ENCODE measurements around the gene SEL1L2. TPM values are rescaled to one million over a fixed set of nuclear protein-coding genes. Genes with fewer than 3 reads are reported as not detected.

SEL1L2 gene
- total RNA-seq, 1 donor from 2014 or later, result not detected

GRCh38 chr20:13874394-13875157, 115.8 kb downstream of the SEL1L2 start:
- no peak overlapping the region for H3K4me3 Mint-ChIP-seq (ENCODE audit: unreplicated experiment)

GRCh38 chr20:13873831-13874230, 116.6 kb downstream of the SEL1L2 start:
- Mint-ChIP-seq H3K36me3 (ENCODE audit: low read depth, unreplicated experiment) (no peaks in the 10 kb centered on the region), H3K27me3 (ENCODE audit: unreplicated experiment) (peaks cover 2% of the 10 kb centered on the region), H3K9me3 (ENCODE audit: unreplicated experiment) (no peaks in the 10 kb centered on the region), H3K4me3 (ENCODE audit: unreplicated experiment) (no peak overlapping the region), H3K4me1 (ENCODE audit: unreplicated experiment) (peaks cover 21% of the 10 kb centered on the region), H3K27ac (ENCODE audit: unreplicated experiment) (no peak overlapping the region)
- no peak for DNase-seq (ENCODE audit: low spot score)
- TF ChIP-seq CTCF (IDR thresholded peaks at IDR 0.05; ENCODE audit: unreplicated experiment), result no peak

More at GRCh38 chr20:13874394-13875157, 115.8 kb downstream of the SEL1L2 start:
- no peak for DNase-seq (ENCODE audit: low spot score)
- Mint-ChIP-seq H3K4me1 (ENCODE audit: unreplicated experiment) (peaks cover 21% of the 10 kb centered on the region), H3K27me3 (ENCODE audit: unreplicated experiment) (peaks cover 2% of the 10 kb centered on the region), H3K27ac (ENCODE audit: unreplicated experiment) (peak overlapping the region; percentile 11), H3K9me3 (ENCODE audit: unreplicated experiment) (no peaks in the 10 kb centered on the region), H3K36me3 (ENCODE audit: low read depth, unreplicated experiment) (no peaks in the 10 kb centered on the region)
- no peak for TF ChIP-seq CTCF (IDR thresholded peaks at IDR 0.05; ENCODE audit: unreplicated experiment)

GRCh38 chr20:13870170-13870748, 120.2 kb downstream of the SEL1L2 start:
- Mint-ChIP-seq H3K9me3 (ENCODE audit: unreplicated experiment) (no peaks in the 10 kb centered on the region), H3K27ac (ENCODE audit: unreplicated experiment) (no peak overlapping the region), H3K4me1 (ENCODE audit: unreplicated experiment) (peaks cover 14% of the 10 kb centered on the region), H3K4me3 (ENCODE audit: unreplicated experiment) (no peak overlapping the region), H3K27me3 (ENCODE audit: unreplicated experiment) (peaks cover 2% of the 10 kb centered on the region), H3K36me3 (ENCODE audit: low read depth, unreplicated experiment) (no peaks in the 10 kb centered on the region)
- no peak for TF ChIP-seq CTCF (IDR thresholded peaks at IDR 0.05; ENCODE audit: unreplicated experiment)
- no peak for DNase-seq (ENCODE audit: low spot score)

- Mint-ChIP-seq H3K36me3 (ENCODE audit: low read depth, unreplicated experiment) (no peaks in the 10 kb centered on the region), H3K27ac (ENCODE audit: unreplicated experiment) (no peak overlapping the region), H3K4me3 (ENCODE audit: unreplicated experiment) (no peak overlapping the region), H3K27me3 (ENCODE audit: unreplicated experiment) (no peaks in the 10 kb centered on the region), H3K9me3 (ENCODE audit: unreplicated experiment) (no peaks in the 10 kb centered on the region), H3K4me1 (ENCODE audit: unreplicated experiment) (no peaks in the 10 kb centered on the region)
- no peak for TF ChIP-seq CTCF (IDR thresholded peaks at IDR 0.05; ENCODE audit: unreplicated experiment)
- DNase-seq (ENCODE audit: low spot score), result no peak
Observed at GRCh38 chr20:13868331-13868730, 122.1 kb downstream of the SEL1L2 start.

- no peaks in the 10 kb centered on the region for H3K27me3 Mint-ChIP-seq (ENCODE audit: unreplicated experiment)
- H3K36me3 Mint-ChIP-seq (ENCODE audit: low read depth, unreplicated experiment), result no peaks in the 10 kb centered on the region
- H3K4me3 Mint-ChIP-seq (ENCODE audit: unreplicated experiment), result no peak overlapping the region
- no peak overlapping the region for H3K27ac Mint-ChIP-seq (ENCODE audit: unreplicated experiment)
- no peaks in the 10 kb centered on the region for H3K4me1 Mint-ChIP-seq (ENCODE audit: unreplicated experiment)
- H3K9me3 Mint-ChIP-seq (ENCODE audit: unreplicated experiment), result no peaks in the 10 kb centered on the region
- no peak for DNase-seq (ENCODE audit: low spot score)
- no peak for TF ChIP-seq CTCF (IDR thresholded peaks at IDR 0.05; ENCODE audit: unreplicated experiment)
Observed at GRCh38 chr20:13865791-13866351, 124.5 kb downstream of the SEL1L2 start.
